GM12878 (cell line): ENCODE measurements around the gene CAPRIN2. TPM values are rescaled to one million over a fixed set of nuclear protein-coding genes. Genes with fewer than 3 reads are reported as not detected.

Experiments used
- ATAC-seq: fragments of 200-7000 bp; cut with Tn5 transposase; 3 replicates; pipeline ENCODE4 v1.9.1; 2020; ENCODE audit warnings: mild to moderate bottlenecking, moderate library complexity
- BruUV-seq: library from RNA; stranded (reverse); fragments of 400-500 nt; replicated peaks from 2 replicates; lab custom pipeline; 2021; lab: Mats Ljungman, UMichigan
- CTCF ChIA-PET: fragments of 300-600 bp; sonication (Branson Sonifier 250); formaldehyde crosslinking; extraction: SDS; loops from one replicate; lab custom pipeline; 2021; ENCODE audit warnings: inconsistent platforms; lab: Yijun Ruan, JAX
- POLR2A ChIA-PET: fragments of 350-600 bp; formaldehyde crosslinking; extraction: SDS; loops from one replicate; lab custom pipeline; 2021; ENCODE audit warnings: inconsistent platforms; lab: Charles Lee
- RAD21 ChIA-PET: fragments of 300-600 bp; sonication (Branson Sonifier 250); formaldehyde crosslinking; loops from one replicate; lab custom pipeline; 2023; ENCODE audit warnings: antibody characterized with exemption; ENCODE audit not compliant: unreplicated experiment; lab: Charles Lee
- SMC1A ChIA-PET: fragments of 300-600 bp; sonication (Branson Sonifier 250); formaldehyde crosslinking; loops from one replicate; lab custom pipeline; 2023; ENCODE audit not compliant: unreplicated experiment, uncharacterized antibody; lab: Charles Lee
- DNase-seq: peaks from one replicate; pipeline ENCODE4 v3.0.0-alpha.2; 2011; ENCODE audit warnings: low read depth, low spot score
- FAIRE-seq: peaks from 3 replicates; lab custom pipeline; 2011; peaks lifted over from hg19 to GRCh38; lab: Jason Lieb, UNC
- H2AFZ ChIP-seq: 2 replicates; pipeline ENCODE4 v1.6.0; 2011; ENCODE audit warnings: low read depth, low read length, control low read depth; ENCODE audit not compliant: control insufficient read depth
- H3K27ac ChIP-seq: 2 replicates; pipeline ENCODE4 v1.5.1; 2011; ENCODE audit warnings: control low read depth; ENCODE audit not compliant: control insufficient read depth, insufficient read depth
- H3K27me3 ChIP-seq, 2 experiments: replicated peaks in 1 of 2; 2 replicates each; pipeline versions ENCODE4 v1.6.0 to v1.6.1; 2011; ENCODE audit warnings: low read length in 1 of 2; ENCODE audit not compliant: control insufficient read depth in 2 of 2, insufficient read depth in 2 of 2
- H3K36me3 ChIP-seq, 2 experiments: 2 replicates each; pipeline ENCODE4 v1.5.1; 2011; ENCODE audit warnings: low read length in 1 of 2; ENCODE audit not compliant: control insufficient read depth in 2 of 2, insufficient read depth in 2 of 2
- H3K4me1 ChIP-seq: 2 replicates; pipeline ENCODE4 v1.6.1; 2011; ENCODE audit warnings: mild to moderate bottlenecking, low read length, moderate library complexity, mixed read lengths; ENCODE audit not compliant: control insufficient read depth, insufficient read depth
- H3K4me2 ChIP-seq: 2 replicates; pipeline ENCODE4 v1.6.0; 2011; ENCODE audit warnings: control low read depth; ENCODE audit not compliant: control insufficient read depth, insufficient read depth
- H3K4me3 ChIP-seq: fragments of 200-600 bp; sonication (generic); 2 replicates; pipeline ENCODE4 v1.5.1; 2016
- H3K79me2 ChIP-seq: 2 replicates; pipeline ENCODE4 v1.6.0; 2011; ENCODE audit warnings: low read length; ENCODE audit not compliant: control insufficient read depth, insufficient read depth
- H3K9ac ChIP-seq: 2 replicates; pipeline ENCODE4 v1.8.0; 2011; ENCODE audit warnings: low read length, control low read depth, mixed read lengths; ENCODE audit not compliant: control insufficient read depth, insufficient read depth
- H3K9me3 ChIP-seq: replicated peaks from 3 replicates; pipeline ENCODE4 v1.5.1; 2011; ENCODE audit warnings: mild to moderate bottlenecking, low read length; ENCODE audit not compliant: control insufficient read depth, insufficient read depth
- H4K20me1 ChIP-seq: 2 replicates; pipeline ENCODE4 v1.6.0; 2011; ENCODE audit not compliant: control insufficient read depth, insufficient read depth
- ATF7 ChIP-seq: fragments of 450-650 bp; IDR thresholded peaks from 2 replicates; pipeline ENCODE4 v1.6.1; 2016; ENCODE audit warnings: low read depth, mild to moderate bottlenecking
- CBFB ChIP-seq: IDR thresholded peaks from 2 replicates; pipeline ENCODE4 v1.6.1; 2016; ENCODE audit warnings: antibody characterized with exemption, low read depth
- E2F8 ChIP-seq: fragments of 450-650 bp; IDR thresholded peaks from 2 replicates; pipeline ENCODE4 v1.6.1; 2018; ENCODE audit warnings: mild to moderate bottlenecking, low read depth, moderate library complexity; ENCODE audit not compliant: partially characterized antibody
- MYB ChIP-seq: fragments of 150-350 bp; IDR thresholded peaks from 2 replicates; pipeline ENCODE4 v1.6.1; 2014; ENCODE audit warnings: mild to moderate bottlenecking, low read depth, low read length, borderline replicate concordance
- PML ChIP-seq: IDR thresholded peaks from 2 replicates; pipeline ENCODE4 v1.6.1; 2012; ENCODE audit warnings: low read length, inconsistent platforms
- RB1 ChIP-seq: fragments of 450-650 bp; formaldehyde crosslinking; IDR thresholded peaks from 2 replicates; pipeline ENCODE4 v1.6.1; 2017; ENCODE audit warnings: mild to moderate bottlenecking, borderline replicate concordance
- RELB ChIP-seq: fragments of 450-650 bp; IDR thresholded peaks from 2 replicates; pipeline ENCODE4 v1.6.1; 2017; ENCODE audit warnings: low read depth, mild to moderate bottlenecking, moderate library complexity
- SIX5 ChIP-seq: IDR thresholded peaks from 2 replicates; pipeline ENCODE4 v1.6.1; 2011; ENCODE audit warnings: mild to moderate bottlenecking, low read depth, low read length, moderate library complexity; ENCODE audit not compliant: severe bottlenecking
- TCF3 ChIP-seq: IDR thresholded peaks from 2 replicates; pipeline ENCODE4 v1.6.1; 2012; ENCODE audit warnings: low read depth, mild to moderate bottlenecking, low read length, borderline replicate concordance; ENCODE audit not compliant: insufficient read depth
- ZBED1 ChIP-seq: IDR thresholded peaks from 2 replicates; pipeline ENCODE4 v1.6.1; 2016; ENCODE audit warnings: borderline replicate concordance
- ZBTB40 ChIP-seq: fragments of 450-650 bp; IDR thresholded peaks from 2 replicates; pipeline ENCODE4 v1.6.1; 2016; ENCODE audit warnings: mild to moderate bottlenecking, moderate library complexity, borderline replicate concordance
- ZZZ3 ChIP-seq: IDR thresholded peaks from 2 replicates; pipeline ENCODE4 v1.6.1; 2011; ENCODE audit warnings: low read depth; ENCODE audit not compliant: control insufficient read depth, insufficient read length
- WGBS: methylation state at CpG from one replicate; pipeline ENCODE4 v1.1.6; 2016; ENCODE audit warnings: low lambda C conversion rate; ENCODE audit not compliant: insufficient replicate concordance, insufficient coverage; ENCODE audit errors: missing lambda C conversion rate; 5-methylcytosine and 5-hydroxymethylcytosine counted together
- in situ Hi-C: fragments of 300-500 bp; cut with MboI; formaldehyde crosslinking; loops from 9 replicates; pipeline ENCODE4 v1.14.3; 2018; ENCODE audit warnings: mixed read lengths
- intact Hi-C: fragments of 100-400 bp; cut with micrococcal nuclease; formaldehyde crosslinking; loops from one replicate; pipeline ENCODE4 v1.14.2; 2022; ENCODE audit not compliant: unreplicated experiment
- polyA plus RNA-seq, 11 experiments: library from polyadenylated mRNA; depleted of rRNA in 4 of 11; unstranded in 6 of 11; stranded (reverse) in 5 of 11; fragments of >200 nt; fragmentation: Nextera tagmentation in 4 of 11; fragmentation: Illumina TruSeq in 1 of 11; extraction: Ambion mirVana in 4 of 11; extraction: Trizol in 1 of 11; gene quantifications; 1 replicate in 1 of 11; 2 replicates in 10 of 11; pipeline versions ENCODE4 v1.2.1 to v1.2.3, GENCODE V29; 2011 to 2016; ENCODE audit warnings: inconsistent platforms in 2 of 11, missing spikeins in 2 of 11, low read depth in 1 of 11
- total RNA-seq, 4 experiments: library from RNA; depleted of rRNA in 3 of 4; stranded (reverse); fragments of >200 nt in 3 of 4; fragmentation: Illumina TruSeq in 1 of 4; extraction: Trizol in 1 of 4; gene quantifications; 2 replicates each; pipeline versions ENCODE4 v1.2.1 to v1.2.3, GENCODE V29; 2013 to 2021

CAPRIN2 gene
- total and polyA plus RNA-seq, 10 of the 15 experiments (the other 5 are each of a cell fraction or from before 2014, with no cell fraction given) = 1.2 to 13.6 (median 8.2) TPM

GRCh38 chr12:30695199-30696102 is 59.3 kb downstream of the CAPRIN2 start, which contains the start of gene IPO8:
IPO8 (minus strand) TSS chr12:30695869; CDS start chr12:30695647, 222 bp downstream.
- CTCF ChIA-PET = interaction anchor here (0.6 to 1.8 kb wide), 15 partner anchors 8 to 1325 kb away, joined by 3 to 7 read pairs (median 4); no protein-coding TSS in a partner anchor
- Histone ChIP-seq H3K27ac (peak within 1 kb of the TSS; percentile 70), H3K4me2 (peak within 1 kb of the TSS; percentile 48), H3K36me3 (no peaks in the 10 kb centered on the region), H3K4me3 (peak within 1 kb of the TSS; percentile 83), H3K9me3 (no peaks in the 10 kb centered on the region), H2AFZ (peak within 1 kb of the TSS; percentile 87), H3K4me1 (peaks cover 8% of the 10 kb centered on the region), H3K9ac (peak within 1 kb of the TSS; percentile 72), H3K27me3 (no peaks in the 10 kb centered on the region), H3K79me2 (peaks cover 29% of the 10 kb centered on the region), H4K20me1 (no peaks in the 10 kb centered on the region)
- WGBS = 1% methylated on average over 71 of the region's 71 CpGs
- intact Hi-C loops (loop anchor here (2.0 kb wide), 1 partner anchor 59 kb away; the partner anchor contains the start of gene CAPRIN2), in situ Hi-C loops (no loop called here)
- RAD21 ChIA-PET = interaction anchor here (0.7 to 1.3 kb wide), 4 partner anchors 58 to 1315 kb away, joined by 3 to 8 read pairs (median 3); partner anchors contain the start of gene ERGIC2
- peak; percentile 35 for DNase-seq
- POLR2A ChIA-PET = interaction anchor here (1.0 to 1.4 kb wide), 3 partner anchors 11 to 59 kb away, joined by 3 read pairs; no protein-coding TSS in a partner anchor
- FAIRE-seq = peak; percentile 80
- SMC1A ChIA-PET = interaction anchor here (1.1 to 2.2 kb wide), 3 partner anchors 11 to 59 kb away, joined by 4 to 7 read pairs (median 5); no protein-coding TSS in a partner anchor
- peak; percentile 85 for ATAC-seq
- BruUV-seq = TSS peak; percentile 83
- TF ChIP-seq RELB = peak; percentile 53; the same call in 1 of the 2 replicates
- no peak for TF ChIP-seq ZZZ3
- TF ChIP-seq RB1 = peak; percentile 77; the same call in 1 of the 2 replicates
- TF ChIP-seq MYB = no peak
- peak; percentile 39; the same call in 1 of the 2 replicates for TF ChIP-seq ATF7
- peak; percentile 55; the same call in 1 of the 2 replicates for TF ChIP-seq PML
- TF ChIP-seq E2F8 = peak; percentile 58
- TF ChIP-seq CBFB = peak; percentile 54; the same call in 1 of the 2 replicates
- TF ChIP-seq ZBED1 = no peak
- TF ChIP-seq ZBTB40 = peak; percentile 87
- 0 out of 2 replicates have a peak, but pooled peaks have one; percentile 34 for TF ChIP-seq TCF3
- peak; percentile 82 for TF ChIP-seq SIX5
